SK-N-SH (cell line): Measurements from ENCODE around the gene DDX1. TPM values are rescaled to one million over a fixed set of nuclear protein-coding genes. Genes with fewer than 3 reads are reported as not detected.

Experiments used
- CTCF ChIA-PET: fragments of 300-600, 350-600 bp; formaldehyde crosslinking; extraction: SDS; loops from one replicate; lab custom pipeline; 2021; lab: Yijun Ruan, JAX
- POLR2A ChIA-PET: fragments of 350-600 bp; sonication (Branson Sonifier 250); formaldehyde crosslinking; extraction: SDS; loops from one replicate; lab custom pipeline; 2020; ENCODE audit warnings: antibody characterized with exemption, inconsistent platforms; lab: Yijun Ruan, JAX
- DNase-seq: peaks from one replicate; pipeline ENCODE4 v3.0.0; 2012
- H2AFZ ChIP-seq: fragments of 200-600 bp; sonication (generic); 2 replicates; pipeline ENCODE4 v1.8.1; 2016; ENCODE audit warnings: antibody characterized with exemption, mild to moderate bottlenecking, low read depth
- H3F3A ChIP-seq: fragments of 200-600 bp; sonication (generic); replicated peaks from 2 replicates; pipeline ENCODE3; 2016; ENCODE audit warnings: antibody characterized with exemption, mild to moderate bottlenecking; ENCODE audit not compliant: insufficient read depth
- H3K27ac ChIP-seq, 2 experiments: fragments of 200-500 bp in 1 of 2; fragments of 200-600 bp in 1 of 2; sonication (Bioruptor generic) in 1 of 2; sonication (generic), shearing (Covaris generic) in 1 of 2; 2 replicates each; pipeline versions ENCODE4 v1.5.1 to v1.6.1; 2014 to 2016; ENCODE audit warnings: low read depth in 2 of 2, inconsistent platforms in 1 of 2, low read length in 1 of 2, mild to moderate bottlenecking in 1 of 2, mixed read lengths in 1 of 2
- H3K27me3 ChIP-seq: fragments of 200-600 bp; sonication (generic), shearing (Covaris generic); 2 replicates; pipeline ENCODE4 v1.6.1; 2016; ENCODE audit warnings: mixed run types; ENCODE audit not compliant: insufficient read depth
- H3K36me3 ChIP-seq, 2 experiments: fragments of 200-500 bp in 1 of 2; fragments of 200-600 bp in 1 of 2; sonication (Bioruptor generic) in 1 of 2; sonication (generic) in 1 of 2; replicated peaks in 1 of 2; 2 replicates each; pipeline versions ENCODE3 to v1.5.1; 2014 to 2016; ENCODE audit warnings: low read length in 1 of 2, mild to moderate bottlenecking in 1 of 2; ENCODE audit not compliant: insufficient read depth in 2 of 2, control insufficient read depth in 1 of 2
- H3K4me1 ChIP-seq, 2 experiments: fragments of 200-500 bp in 1 of 2; fragments of 200-600 bp in 1 of 2; sonication (Bioruptor generic) in 1 of 2; sonication (generic), shearing (Covaris generic) in 1 of 2; 2 replicates each; pipeline versions ENCODE4 v1.5.1 to v1.6.1; 2014 to 2016; ENCODE audit warnings: low read depth in 1 of 2, low read length in 1 of 2, mixed run types in 1 of 2; ENCODE audit not compliant: insufficient read depth in 2 of 2, control insufficient read depth in 1 of 2
- H3K4me2 ChIP-seq: fragments of 200-600 bp; sonication (generic), shearing (Covaris generic); 2 replicates; pipeline ENCODE4 v1.6.1; 2017; ENCODE audit warnings: mixed run types
- H3K4me3 ChIP-seq, 2 experiments: fragments of 200-500 bp in 1 of 2; fragments of 200-600 bp in 1 of 2; sonication (Bioruptor generic) in 1 of 2; sonication (generic), shearing (Covaris generic) in 1 of 2; 2 replicates each; pipeline versions ENCODE4 v1.5.1 to v1.8.1; 2014 to 2016; ENCODE audit warnings: low read depth in 2 of 2, inconsistent platforms in 1 of 2, low read length in 1 of 2, mild to moderate bottlenecking in 1 of 2, mixed read lengths in 1 of 2, moderate library complexity in 1 of 2
- H3K79me2 ChIP-seq: fragments of 200-600 bp; sonication (generic); 2 replicates; pipeline ENCODE4 v1.8.1; 2017; ENCODE audit warnings: mild to moderate bottlenecking; ENCODE audit not compliant: insufficient read depth
- H3K9ac ChIP-seq: fragments of 200-600 bp; sonication (generic); 2 replicates; pipeline ENCODE4 v1.6.1; 2017; ENCODE audit warnings: mixed run types
- H3K9me2 ChIP-seq: fragments of 200-600 bp; sonication (generic); 2 replicates; pipeline ENCODE4 v1.6.1; 2017; ENCODE audit warnings: mixed run types
- H3K9me3 ChIP-seq: fragments of 200-600 bp; sonication (generic); 2 replicates; pipeline ENCODE4 v1.6.1; 2017; ENCODE audit warnings: mixed run types, mild to moderate bottlenecking, moderate library complexity
- H4K20me1 ChIP-seq: fragments of 200-600 bp; sonication (generic); 2 replicates; pipeline ENCODE4 v1.6.1; 2017; ENCODE audit warnings: mild to moderate bottlenecking, mixed run types; ENCODE audit not compliant: insufficient read depth
- ELF1 ChIP-seq: IDR thresholded peaks from 2 replicates; pipeline ENCODE4 v1.4.0; 2012
- EZH2phosphoT487 ChIP-seq: fragments of 200-600 bp; sonication (generic); IDR thresholded peaks from 2 replicates; pipeline ENCODE4 v1.6.1; 2017; ENCODE audit warnings: low read depth, mixed run types, mild to moderate bottlenecking, antibody characterized with exemption, moderate library complexity, borderline replicate concordance
- FOXM1 ChIP-seq: IDR thresholded peaks from 2 replicates; pipeline ENCODE4 v1.4.0; 2012; ENCODE audit warnings: low read depth, mild to moderate bottlenecking
- GATA2 ChIP-seq: sonication (generic); formaldehyde crosslinking; IDR thresholded peaks from 2 replicates; pipeline ENCODE4 v1.5.0; 2020; ENCODE audit warnings: mild to moderate bottlenecking, missing genetic modification reagents
- JUND ChIP-seq: IDR thresholded peaks from 2 replicates; pipeline ENCODE4 v1.4.0; 2012
- MAX ChIP-seq: IDR thresholded peaks from 2 replicates; pipeline ENCODE4 v1.4.0; 2012; ENCODE audit warnings: low read depth
- MEF2A ChIP-seq: IDR thresholded peaks from 2 replicates; pipeline ENCODE4 v1.4.0; 2012; ENCODE audit warnings: low read depth, borderline replicate concordance
- MXI1 ChIP-seq: IDR thresholded peaks from 2 replicates; pipeline ENCODE4 v1.6.1; 2012; ENCODE audit warnings: mild to moderate bottlenecking, low read depth, low read length, improper control_type of control experiment
- NRF1 ChIP-seq: IDR thresholded peaks from 2 replicates; pipeline ENCODE4 v1.6.1; 2012; ENCODE audit warnings: low read depth, mild to moderate bottlenecking, low read length
- RCOR1 ChIP-seq: fragments of 150-350 bp; IDR thresholded peaks from 2 replicates; pipeline ENCODE4 v1.6.1; 2017; ENCODE audit warnings: antibody characterized with exemption, low read length
- TAF1 ChIP-seq: IDR thresholded peaks from 2 replicates; pipeline ENCODE4 v1.6.1; 2012; ENCODE audit warnings: low read depth, mild to moderate bottlenecking, low read length, moderate library complexity, borderline replicate concordance
- TCF12 ChIP-seq: IDR thresholded peaks from 2 replicates; pipeline ENCODE4 v1.4.0; 2012
- USF1 ChIP-seq: IDR thresholded peaks from 2 replicates; pipeline ENCODE4 v1.4.0; 2012; ENCODE audit warnings: low read depth, borderline replicate concordance
- USF2 ChIP-seq: fragments of 150-350 bp; IDR thresholded peaks from 2 replicates; pipeline ENCODE4 v1.6.1; 2017; ENCODE audit warnings: antibody characterized with exemption, low read length, low read depth, borderline replicate concordance
- YY1 ChIP-seq: IDR thresholded peaks from 2 replicates; pipeline ENCODE4 v1.4.0; 2012; ENCODE audit warnings: low read depth, mild to moderate bottlenecking
- WGBS: methylation state at CpG from one replicate; pipeline ENCODE4 v1.1.6; 2017; ENCODE audit warnings: low lambda C conversion rate; 5-methylcytosine and 5-hydroxymethylcytosine counted together
- polyA plus RNA-seq, 3 experiments: library from polyadenylated mRNA; depleted of rRNA; stranded (reverse); fragments of >200 nt; gene quantifications; 2 replicates each; pipeline ENCODE4 v1.2.3, GENCODE V29; 2012

Gene DDX1
- polyA plus RNA-seq, 1 of the 3 experiments (the other 2 are of a cell fraction), result 54.5 TPM

GRCh38 chr2:15595342-15595905 lies 3.8 kb downstream of the DDX1 start:
- Histone ChIP-seq H3K4me2 (no peak overlapping the region), H3F3A (peaks cover 14% of the 10 kb centered on the region), H3K9me3 (no peaks in the 10 kb centered on the region), H3K36me3 (peaks cover 54 to 60% of the 10 kb centered on the region in 2 experiments), H3K9me2 (no peaks in the 10 kb centered on the region), H2AFZ (no peak overlapping the region), H3K27ac (no peak overlapping the region), H4K20me1 (peaks cover 27% of the 10 kb centered on the region), H3K27me3 (no peaks in the 10 kb centered on the region), H3K4me1 (peaks cover 8 to 14% of the 10 kb centered on the region in 2 experiments; a peak in 3 of 4 replicates), H3K79me2 (peaks cover 43% of the 10 kb centered on the region), H3K9ac (no peak overlapping the region), H3K4me3 (no peak overlapping the region)
- CTCF ChIA-PET, result interaction anchor here (0.9 to 2.8 kb wide), 4 partner anchors 15 to 1013 kb away, joined by 3 to 9 read pairs (median 4); no protein-coding TSS in a partner anchor
- TF ChIP-seq GATA2 (CRISPR knock-in tag), result no peak
- no peak for TF ChIP-seq JUND
- TF ChIP-seq FOXM1, result no peak
- TF ChIP-seq ELF1, result no peak
- TF ChIP-seq EZH2phosphoT487, result no peak
- no peak for TF ChIP-seq USF1
- no peak for TF ChIP-seq TCF12
- TF ChIP-seq MEF2A, result no peak
- TF ChIP-seq RCOR1, result no peak
- TF ChIP-seq YY1, result no peak
- POLR2A ChIA-PET, result interaction anchor here (0.6 kb wide), 1 partner anchor 522 kb away, joined by 3 read pairs; no protein-coding TSS in a partner anchor
- no peak for DNase-seq
- WGBS, result 97% methylated on average over 6 of the region's 6 CpGs

- peaks cover 14% of the 10 kb centered on the region for H3F3A ChIP-seq
- no peak overlapping the region for H2AFZ ChIP-seq
- H3K9me2 ChIP-seq, result no peaks in the 10 kb centered on the region
- no peak overlapping the region for H3K27ac ChIP-seq
- WGBS, result 95% methylated on average over 4 of the region's 4 CpGs
- TF ChIP-seq USF2 (no peak), MEF2A (no peak), TAF1 (no peak), MAX (no peak), MXI1 (no peak), NRF1 (no peak), TCF12 (no peak)
- no peak overlapping the region for H3K4me2 ChIP-seq
- H3K4me3 ChIP-seq, result no peak overlapping the region
- H4K20me1 ChIP-seq, result peaks cover 27% of the 10 kb centered on the region
- DNase-seq, result no peak
- no peaks in the 10 kb centered on the region for H3K27me3 ChIP-seq
- H3K9me3 ChIP-seq, result no peaks in the 10 kb centered on the region
- peaks cover 44% of the 10 kb centered on the region for H3K79me2 ChIP-seq
- no peak overlapping the region for H3K9ac ChIP-seq
- ChIA-PET POLR2A (interaction anchor here (0.6 kb wide), 1 partner anchor 522 kb away, joined by 3 read pairs; no protein-coding TSS in a partner anchor), CTCF (interaction anchor here (1.2 to 2.8 kb wide), 2 partner anchors 14 to 912 kb away, joined by 3 to 9 read pairs; no protein-coding TSS in a partner anchor)
- H3K4me1 ChIP-seq, result peaks cover 8 to 12% of the 10 kb centered on the region in 2 experiments; a peak in 3 of 4 replicates
- H3K36me3 ChIP-seq, result peaks cover 59 to 65% of the 10 kb centered on the region in 2 experiments
These were observed 4.3 kb downstream of the DDX1 start for GRCh38 chr2:15595936-15596335.
